Urothelium cell line (cell line): Measurements from ENCODE around the gene GALNT18.
"Not testable (repeated sequence)": the region's sequence is repeated elsewhere in the genome, so short reads cannot be mapped to it uniquely, and the experiment has no call there.

Source experiments
- DNase-seq: peaks from one replicate; pipeline ENCODE4 v3.0.0; 2011; ENCODE audit warnings: low spot score, mixed read lengths
- FAIRE-seq: peaks from 2 replicates; lab custom pipeline; 2011; peaks lifted over from hg19 to GRCh38; lab: Jason Lieb, UNC

Gene GALNT18

GRCh38 chr11:11370255-11370961 lies 251.4 kb downstream of the GALNT18 start:
- FAIRE-seq, result no peak
- no peak for DNase-seq

- DNase-seq, result no peak
- FAIRE-seq, result no peak
Measured at GRCh38 chr11:11366793-11367192, 255.0 kb downstream of the GALNT18 start.

- FAIRE-seq, result no peak
- no peak for DNase-seq
Measured at GRCh38 chr11:11363674-11364073, 258.1 kb downstream of the GALNT18 start.

GRCh38 chr11:11359611-11360010 lies 262.2 kb downstream of the GALNT18 start:
- DNase-seq (no peak), FAIRE-seq (no peak)

GRCh38 chr11:11356842-11357241 lies 265.0 kb downstream of the GALNT18 start:
- FAIRE-seq (no peak), DNase-seq (no peak)

GRCh38 chr11:11352878-11353277 lies 268.9 kb downstream of the GALNT18 start, which contains the start of gene CSNK2A3:
Gene CSNK2A3 (minus strand): TSS chr11:11353250. CDS start chr11:11353119, 131 bp downstream.
- not testable (repeated sequence) for DNase-seq
- FAIRE-seq, result peak; percentile 37

GRCh38 chr11:11351851-11352250 lies 270.0 kb downstream of the GALNT18 start:
- not testable (repeated sequence) for DNase-seq, FAIRE-seq

GRCh38 chr11:11351042-11351586 lies 270.7 kb downstream of the GALNT18 start:
- no peak for FAIRE-seq
- no peak for DNase-seq

- peak; percentile 40 for DNase-seq
- FAIRE-seq, result no peak
Measured at GRCh38 chr11:11349870-11350337, 271.9 kb downstream of the GALNT18 start.

GRCh38 chr11:11349106-11349825 lies 272.5 kb downstream of the GALNT18 start:
- no peak for FAIRE-seq

GRCh38 chr11:11348303-11348702 lies 273.5 kb downstream of the GALNT18 start:
- FAIRE-seq (no peak), DNase-seq (no peak)

More at GRCh38 chr11:11349106-11349825, 272.5 kb downstream of the GALNT18 start:
- DNase-seq, result no peak

GRCh38 chr11:11347592-11347991 lies 274.2 kb downstream of the GALNT18 start:
- no peak for DNase-seq
- no peak for FAIRE-seq

GRCh38 chr11:11346303-11346702 lies 275.5 kb downstream of the GALNT18 start:
- DNase-seq (no peak), FAIRE-seq (no peak)

- FAIRE-seq (no peak), DNase-seq (no peak)
Measured at GRCh38 chr11:11345099-11345498, 276.7 kb downstream of the GALNT18 start.

GRCh38 chr11:11344045-11344444 lies 277.8 kb downstream of the GALNT18 start:
- FAIRE-seq (no peak), DNase-seq (no peak)

GRCh38 chr11:11338304-11338703 lies 283.5 kb downstream of the GALNT18 start:
- DNase-seq, result no peak
- FAIRE-seq, result peak; percentile 27

GRCh38 chr11:11336664-11337063 lies 285.1 kb downstream of the GALNT18 start:
- DNase-seq (no peak), FAIRE-seq (no peak)

GRCh38 chr11:11335043-11335442 lies 286.8 kb downstream of the GALNT18 start:
- no peak for FAIRE-seq
- no peak for DNase-seq

- no peak for FAIRE-seq
- DNase-seq, result no peak
Measured at GRCh38 chr11:11334607-11335006, 287.2 kb downstream of the GALNT18 start.

GRCh38 chr11:11332141-11332710 lies 289.6 kb downstream of the GALNT18 start:
- FAIRE-seq (no peak), DNase-seq (no peak)

GRCh38 chr11:11329062-11329806 lies 292.6 kb downstream of the GALNT18 start:
- FAIRE-seq (no peak), DNase-seq (no peak)
